H1 (cell line): ENCODE measurements around the gene AQP2. TPM values are rescaled to one million over a fixed set of nuclear protein-coding genes. Genes with fewer than 3 reads are reported as not detected.
A peak's percentile ranks its signal among the peaks of the same experiment; 100 is the strongest.

Source experiments
- CTCF ChIA-PET: fragments of 300-600 bp; sonication (Branson Sonifier 250); formaldehyde crosslinking; loops from one replicate; lab custom pipeline; 2021; ENCODE audit not compliant: partially characterized antibody; lab: Charles Lee
- POLR2A ChIA-PET: fragments of 300-600 bp; sonication (Branson Sonifier 250); formaldehyde crosslinking; loops from one replicate; lab custom pipeline; 2021; ENCODE audit warnings: inconsistent platforms; ENCODE audit not compliant: partially characterized antibody; lab: Charles Lee
- DNase-seq, 2 experiments: peaks; one replicate each; pipeline versions ENCODE4 v3.0.0 to v3.0.0-alpha.2; 2010 to 2022; ENCODE audit warnings: low spot score in 2 of 2, low read depth in 1 of 2, mixed read lengths in 1 of 2
- FAIRE-seq: peaks from 2 replicates; lab custom pipeline; 2011; peaks lifted over from hg19 to GRCh38; lab: Jason Lieb, UNC
- H2AFZ ChIP-seq: 2 replicates; pipeline ENCODE4 v1.8.1; 2012; ENCODE audit warnings: low read length, inconsistent platforms
- H2AK5ac ChIP-seq: 2 replicates; pipeline ENCODE4 v1.6.1; 2013; ENCODE audit warnings: low read depth, low read length
- H2BK120ac ChIP-seq: replicated peaks from 2 replicates; pipeline ENCODE3; 2013; ENCODE audit warnings: low read depth, low read length, inconsistent platforms
- H2BK12ac ChIP-seq: 2 replicates; pipeline ENCODE4 v1.6.1; 2013; ENCODE audit warnings: low read depth, low read length
- H2BK15ac ChIP-seq: 2 replicates; pipeline ENCODE4 v1.6.1; 2013; ENCODE audit warnings: low read length
- H2BK20ac ChIP-seq: 2 replicates; pipeline ENCODE4 v1.6.1; 2013; ENCODE audit warnings: low read length
- H2BK5ac ChIP-seq: 2 replicates; pipeline ENCODE4 v1.6.1; 2013; ENCODE audit warnings: low read depth, low read length
- H3K14ac ChIP-seq: 2 replicates; pipeline ENCODE4 v1.6.1; 2013; ENCODE audit warnings: inconsistent platforms; ENCODE audit not compliant: insufficient read length
- H3K18ac ChIP-seq: 2 replicates; pipeline ENCODE4 v1.6.1; 2013; ENCODE audit warnings: low read length; ENCODE audit errors: extremely low read depth
- H3K23ac ChIP-seq: 2 replicates; pipeline ENCODE4 v1.6.1; 2013; ENCODE audit warnings: inconsistent platforms; ENCODE audit not compliant: insufficient read length
- H3K23me2 ChIP-seq: 2 replicates; pipeline ENCODE4 v1.6.1; 2013; ENCODE audit warnings: low read depth, low read length
- H3K27ac ChIP-seq: 2 replicates; pipeline ENCODE4 v1.6.1; 2011; ENCODE audit warnings: low read depth, low read length, inconsistent platforms
- H3K27me3 ChIP-seq, 4 experiments: replicated peaks in 1 of 4; 1 replicate in 1 of 4; 2 replicates in 3 of 4; pipeline versions ENCODE4 v1.6.1 to v1.8.1; 2011 to 2013; ENCODE audit warnings: low read length in 3 of 4, mild to moderate bottlenecking in 3 of 4, inconsistent platforms in 2 of 4, mixed read lengths in 2 of 4, moderate library complexity in 1 of 4; ENCODE audit not compliant: control insufficient read depth in 3 of 4, insufficient read depth in 3 of 4; ENCODE audit errors: extremely low read depth in 1 of 4
- H3K36me3 ChIP-seq, 4 experiments: 2 replicates each; pipeline versions ENCODE4 v1.6.1 to v1.8.1; 2011 to 2013; ENCODE audit warnings: mild to moderate bottlenecking in 4 of 4, low read length in 3 of 4, moderate library complexity in 2 of 4, control low read depth in 1 of 4, inconsistent platforms in 1 of 4; ENCODE audit not compliant: insufficient read depth in 4 of 4, control insufficient read depth in 2 of 4
- H3K4ac ChIP-seq: replicated peaks from 2 replicates; pipeline ENCODE3; 2013; ENCODE audit warnings: low read length, low read depth, mixed read lengths, inconsistent platforms; ENCODE audit not compliant: insufficient read length
- H3K4me1 ChIP-seq, 4 experiments: replicated peaks in 1 of 4; 1 replicate in 1 of 4; 2 replicates in 3 of 4; pipeline versions ENCODE4 v1.6.1 to v1.8.1; 2011 to 2013; ENCODE audit warnings: low read length in 3 of 4, inconsistent platforms in 2 of 4, mixed read lengths in 1 of 4; ENCODE audit not compliant: insufficient read depth in 4 of 4, control insufficient read depth in 3 of 4
- H3K4me2 ChIP-seq, 2 experiments: 2 replicates each; pipeline versions ENCODE4 v1.6.1 to v1.8.1; 2011 to 2013; ENCODE audit warnings: low read depth in 2 of 2, low read length in 2 of 2, control low read depth in 1 of 2, inconsistent platforms in 1 of 2, mild to moderate bottlenecking in 1 of 2; ENCODE audit not compliant: insufficient read depth in 1 of 2
- H3K4me3 ChIP-seq, 4 experiments: fragments of 200-600, 300-600 bp in 1 of 4; sonication (generic), shearing (Covaris generic), sonication (Bioruptor Twin) in 1 of 4; 2 replicates each; pipeline versions ENCODE4 v1.5.1 to v1.8.1; 2011 to 2016; ENCODE audit warnings: low read length in 4 of 4, low read depth in 3 of 4, control low read depth in 2 of 4, inconsistent platforms in 2 of 4, mild to moderate bottlenecking in 2 of 4, mixed read lengths in 1 of 4, moderate library complexity in 1 of 4; ENCODE audit not compliant: insufficient read depth in 2 of 4; ENCODE audit errors: extremely low read depth in 1 of 4
- H3K56ac ChIP-seq: replicated peaks from 2 replicates; pipeline ENCODE3; 2013; ENCODE audit warnings: low read depth, mild to moderate bottlenecking, mixed read lengths, low read length, inconsistent platforms; ENCODE audit not compliant: insufficient read length
- H3K79me1 ChIP-seq: 2 replicates; pipeline ENCODE4 v1.6.1; 2013; ENCODE audit warnings: low read depth, low read length, control low read depth
- H3K79me2 ChIP-seq, 2 experiments: 2 replicates each; pipeline versions ENCODE4 v1.6.1 to v1.8.1; 2012 to 2013; ENCODE audit warnings: low read length in 2 of 2, mild to moderate bottlenecking in 2 of 2, inconsistent platforms in 1 of 2; ENCODE audit not compliant: insufficient read depth in 2 of 2, control insufficient read depth in 1 of 2
- H3K9ac ChIP-seq, 4 experiments: replicated peaks in 1 of 4; 1 replicate in 1 of 4; 2 replicates in 3 of 4; pipeline versions ENCODE4 v1.6.1 to v1.8.1; 2011 to 2013; ENCODE audit warnings: low read depth in 3 of 4, low read length in 3 of 4, control low read depth in 2 of 4, mild to moderate bottlenecking in 2 of 4, moderate library complexity in 2 of 4, inconsistent platforms in 1 of 4; ENCODE audit errors: extremely low read depth in 1 of 4
- H3K9me3 ChIP-seq, 2 experiments: 2 replicates each; pipeline versions ENCODE4 v1.6.1 to v1.8.1; 2012 to 2013; ENCODE audit warnings: mild to moderate bottlenecking in 2 of 2, moderate library complexity in 2 of 2, control low read depth in 1 of 2, inconsistent platforms in 1 of 2, low read depth in 1 of 2, low read length in 1 of 2, mixed read lengths in 1 of 2; ENCODE audit not compliant: insufficient read depth in 2 of 2
- H4K20me1 ChIP-seq, 2 experiments: replicated peaks in 1 of 2; 2 replicates each; pipeline versions ENCODE3 to v1.8.1; 2011 to 2013; ENCODE audit warnings: inconsistent platforms in 2 of 2, low read length in 2 of 2, mild to moderate bottlenecking in 1 of 2; ENCODE audit not compliant: insufficient read depth in 2 of 2, control insufficient read depth in 1 of 2
- H4K5ac ChIP-seq: 2 replicates; pipeline ENCODE4 v1.6.1; 2013; ENCODE audit warnings: low read length, low read depth, mixed read lengths, inconsistent platforms; ENCODE audit not compliant: insufficient read length
- H4K8ac ChIP-seq: 2 replicates; pipeline ENCODE4 v1.8.0; 2013; ENCODE audit warnings: mild to moderate bottlenecking, moderate library complexity, low read length, inconsistent platforms; ENCODE audit not compliant: insufficient read depth; ENCODE audit errors: extremely low read depth
- H4K91ac ChIP-seq: replicated peaks from 2 replicates; pipeline ENCODE3; 2013; ENCODE audit warnings: low read length, mixed read lengths, inconsistent platforms; ENCODE audit not compliant: insufficient read length
- SUZ12 ChIP-seq: fragments of 200-600 bp; sonication (generic); IDR thresholded peaks from 2 replicates; pipeline ENCODE4 v1.6.1; 2012; ENCODE audit warnings: mild to moderate bottlenecking, inconsistent platforms, low read length, moderate library complexity, mixed read lengths
- TAF7 ChIP-seq: optimal IDR thresholded peaks from 2 replicates; pipeline ENCODE3; 2011; ENCODE audit warnings: low read depth, mild to moderate bottlenecking, inconsistent platforms, low read length, moderate library complexity, borderline replicate concordance
- WGBS, 2 experiments: shearing (Covaris generic) in 1 of 2; methylation state at CpG; one replicate each; pipeline versions ENCODE4 v1.1.6 to v1.1.7; 2013 to 2015; ENCODE audit warnings: low lambda C conversion rate in 2 of 2, mixed read lengths in 2 of 2, inconsistent platforms in 1 of 2, low coverage in 1 of 2, missing lambda C conversion rate in 1 of 2; ENCODE audit not compliant: insufficient replicate concordance in 2 of 2, insufficient coverage in 1 of 2, insufficient read length in 1 of 2; ENCODE audit errors: extremely low coverage in 1 of 2, missing lambda C conversion rate in 1 of 2; 5-methylcytosine and 5-hydroxymethylcytosine counted together
- polyA plus RNA-seq, 7 experiments: library from polyadenylated mRNA; depleted of rRNA in 3 of 7; stranded (reverse) in 5 of 7; unstranded in 2 of 7; fragments of >200 nt in 5 of 7; fragments of 200-250 nt in 2 of 7; gene quantifications; 1 replicate in 5 of 7; 2 replicates in 1 of 7; 4 replicates in 1 of 7; pipeline versions ENCODE4 v1.2.1 to v1.2.3, GENCODE V29; 2011 to 2013; ENCODE audit warnings: missing spikeins in 2 of 7, mixed read lengths in 2 of 7
- total RNA-seq: library from RNA; stranded (reverse); fragmentation: NEBNext Ultra II Directional; extraction: Animal tissue kit (Norgen Biotek cat#: 25700); gene quantifications from 2 replicates; pipeline ENCODE4 v1.2.1, GENCODE V29; 2021

Gene AQP2
- total and polyA plus RNA-seq, 2 of the 8 experiments (the other 6 are each of a cell fraction or from before 2014, with no cell fraction given): not detected

DNA sequence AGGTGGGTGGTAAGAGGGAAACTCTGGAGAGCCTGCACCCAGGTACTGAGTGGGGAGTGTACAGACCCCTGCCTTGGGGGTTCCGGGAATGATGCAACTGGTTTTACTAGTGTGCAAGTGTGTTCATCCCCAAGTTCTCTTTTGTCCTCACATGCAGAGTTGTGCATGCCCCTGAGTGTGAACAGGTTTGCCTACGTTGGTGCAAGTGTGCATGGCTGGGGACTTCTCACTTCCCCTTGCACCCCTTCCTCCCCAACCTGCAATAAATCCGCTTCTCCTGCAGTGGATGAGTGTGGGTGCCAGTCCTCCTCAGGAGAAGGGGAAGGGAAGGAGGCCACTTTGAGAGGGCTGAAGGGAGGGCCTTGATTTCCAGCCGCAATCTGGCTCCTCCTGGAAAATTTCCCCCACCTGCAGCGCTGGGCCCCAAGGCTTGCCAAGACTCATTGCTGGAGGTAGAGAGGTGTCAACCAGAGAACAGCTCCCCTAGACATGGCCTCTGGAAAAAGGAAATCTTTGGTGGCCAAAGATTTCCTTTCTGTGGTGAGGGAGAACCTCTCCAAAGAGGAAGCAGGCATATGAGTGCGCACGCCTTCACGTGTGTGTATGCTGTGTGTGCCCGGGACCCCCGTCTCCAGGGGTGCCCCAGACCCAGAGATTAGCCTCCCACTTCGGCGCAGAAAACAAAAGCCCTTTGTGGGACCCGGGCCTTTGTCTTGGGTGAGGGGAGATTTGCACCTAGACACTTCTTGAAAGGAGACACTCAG lies 5.5 kb downstream of the AQP2 start:
- peak overlapping the region; percentile 80; the same call in 1 of the 2 replicates for H2BK12ac ChIP-seq
- no peak overlapping the region for H3K4ac ChIP-seq
- peaks cover 2% of the 10 kb centered on the region; the same call in 1 of the 2 replicates for H3K23me2 ChIP-seq
- H2AK5ac ChIP-seq: peak overlapping the region; percentile 83
- ChIA-PET CTCF (interaction anchor here (0.6 to 7.8 kb wide), 13 partner anchors 10 to 113 kb away, joined by 3 to 86 read pairs (median 4); no protein-coding TSS in a partner anchor), POLR2A (interaction anchor here (1.1 to 1.5 kb wide), 2 partner anchors 10 to 129 kb away, joined by 3 to 5 read pairs; no protein-coding TSS in a partner anchor)
- TF ChIP-seq TAF7 (no peak), SUZ12 (0 out of 2 replicates have a peak, but pooled peaks have one; percentile 2)
- H3K79me1 ChIP-seq: no peaks in the 10 kb centered on the region
- H4K5ac ChIP-seq: no peak overlapping the region
- H2AFZ ChIP-seq: 0 out of 2 replicates have a peak overlapping the region, but pooled peaks have one; percentile 49
- no peaks in the 10 kb centered on the region for H3K79me2 ChIP-seq
- no peak overlapping the region for H4K8ac ChIP-seq
- peak overlapping the region; percentile 71 for H3K18ac ChIP-seq
- peak overlapping the region; percentile 50 for H4K91ac ChIP-seq
- whole genome bisulfite sequencing, 2 experiments: 78% methylated on average over 12 of the region's 13 CpGs; no CpG with 5 or more reads in 1 of the 2 experiments
- H3K4me1 ChIP-seq: peaks cover 4 to 21% (median 16%) of the 10 kb centered on the region in 4 experiments
- no peak overlapping the region for H3K23ac ChIP-seq
- no peaks in the 10 kb centered on the region for H4K20me1 ChIP-seq
- peak overlapping the region; percentile 88 for H2BK15ac ChIP-seq
- no peak overlapping the region for H3K14ac ChIP-seq
- H3K27me3 ChIP-seq: peaks cover 11 to 48% (median 40%) of the 10 kb centered on the region in 4 experiments
- no peak overlapping the region for H2BK5ac ChIP-seq
- no peak overlapping the region for H3K27ac ChIP-seq
- H2BK20ac ChIP-seq: peak overlapping the region; percentile 40; the same call in 1 of the 2 replicates
- H3K56ac ChIP-seq: no peak overlapping the region
- no peaks in the 10 kb centered on the region for H3K9me3 ChIP-seq
- H2BK120ac ChIP-seq: no peak overlapping the region
- peak overlapping the region in 1 of 2 experiments; percentile 47; a peak in 2 of 4 replicates for H3K4me2 ChIP-seq
- DNase-seq (no peak), FAIRE-seq (no peak)
- no peaks in the 10 kb centered on the region for H3K36me3 ChIP-seq
- no peak overlapping the region for H3K9ac ChIP-seq
- peak overlapping the region in 1 of 4 experiments; percentile 46; a peak in 1 of 8 replicates for H3K4me3 ChIP-seq
